GM21367 (cell line): ENCODE results near the gene ZBTB47.

Experiments
- ATAC-seq: cut with Tn5 transposase; IDR thresholded peaks from one replicate; pipeline ENCODE4 v1.9.1; 2021; ENCODE audit not compliant: unreplicated experiment

Gene ZBTB47

DNA sequence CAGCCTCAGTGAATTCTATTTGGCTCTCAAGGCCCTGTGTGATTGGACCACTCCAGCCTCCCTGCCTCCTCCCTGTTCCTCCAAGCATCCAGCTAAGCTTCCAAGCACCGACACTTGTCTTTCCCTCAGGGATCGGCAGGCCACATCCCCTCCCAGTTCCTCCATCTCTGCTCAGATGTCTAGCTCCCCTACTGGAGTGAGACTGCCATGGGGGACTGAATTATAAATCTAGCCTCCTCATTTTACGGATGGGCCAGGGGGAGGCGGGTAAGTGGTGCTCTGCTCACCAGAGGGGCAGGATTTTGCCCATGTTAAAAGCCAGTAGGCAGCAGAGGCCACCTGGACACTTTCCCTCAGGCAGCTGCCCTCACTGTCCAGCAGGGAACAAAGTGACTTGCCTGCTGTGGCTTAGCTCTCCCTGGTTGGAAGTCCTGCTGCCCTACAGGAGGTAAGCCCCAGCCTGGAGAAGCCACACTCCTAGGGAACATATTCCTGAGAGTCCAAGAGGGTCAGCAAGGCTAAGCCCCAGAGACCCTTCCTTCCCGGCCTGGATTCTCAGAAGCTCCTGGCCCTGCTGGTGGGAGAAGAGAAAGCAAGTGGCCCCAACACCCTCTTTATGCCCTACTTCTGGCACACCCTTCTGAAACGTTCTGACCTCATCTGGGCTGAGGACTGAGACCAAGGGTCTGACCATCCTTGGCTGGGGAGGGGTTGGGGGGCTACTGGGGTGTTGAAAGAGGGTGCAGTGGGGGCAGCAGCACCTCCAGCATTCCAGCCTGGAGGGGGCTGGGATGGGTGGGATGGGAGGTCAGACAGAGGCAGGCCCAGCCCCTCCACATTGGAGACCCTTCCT is 58.2 kb downstream of the ZBTB47 start:
- ATAC-seq: no peak

- ATAC-seq: no peak
Measured at GRCh38 chr3:42712344-42712648, 58.8 kb downstream of the ZBTB47 start.

DNA sequence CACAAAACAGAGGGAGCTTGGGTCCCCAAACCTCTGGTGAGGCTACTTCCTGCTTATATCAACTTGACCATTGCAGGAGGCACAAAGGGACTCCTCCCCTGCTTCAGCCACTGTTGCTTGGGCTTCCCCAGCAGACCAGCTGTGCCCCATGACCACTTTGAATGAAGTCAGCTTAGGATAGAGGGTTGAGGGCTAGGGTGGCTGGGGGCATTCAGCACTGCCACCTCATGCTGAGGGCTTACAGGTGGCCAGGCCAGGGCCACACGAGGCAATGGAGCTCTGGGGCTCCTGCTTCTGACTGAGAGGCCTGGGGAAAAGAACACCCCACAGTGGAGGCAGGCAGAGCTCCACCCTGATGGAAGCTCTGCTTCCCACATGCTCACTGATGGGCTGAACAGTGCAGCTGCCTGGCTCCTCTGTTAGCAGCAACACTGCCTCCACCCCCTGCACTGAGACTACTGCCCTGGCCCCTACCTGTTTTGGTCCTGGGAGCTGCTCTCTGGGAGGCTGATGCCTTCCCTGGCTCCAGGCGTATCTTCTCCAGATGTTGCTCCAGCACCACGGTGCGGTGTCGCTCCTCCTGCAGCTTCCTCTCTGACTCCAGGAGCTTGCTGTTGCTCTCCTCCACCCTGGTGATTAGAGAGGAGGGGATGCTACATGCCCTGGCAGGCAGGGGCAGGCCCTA is 59.3 kb downstream of the ZBTB47 start:
- ATAC-seq: no peak

DNA sequence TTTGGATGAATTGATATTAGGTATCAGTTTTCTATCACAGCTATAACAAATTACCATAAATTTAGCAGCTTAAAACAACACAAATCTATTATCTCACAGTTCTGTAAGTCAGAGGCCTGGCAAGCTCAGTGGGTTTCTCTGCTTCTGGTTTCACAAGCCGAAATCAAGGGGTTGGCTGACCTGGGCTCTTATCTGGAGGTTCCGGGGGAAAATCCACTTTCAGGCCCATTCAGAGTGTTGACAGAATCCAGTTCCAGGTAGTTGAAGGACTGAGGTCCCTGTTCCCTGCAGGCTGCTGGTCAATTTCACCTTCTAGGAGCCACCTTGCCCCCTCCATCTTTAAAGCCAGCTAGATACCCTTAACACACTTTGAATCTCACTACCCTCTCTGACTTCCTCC is 60.2 kb downstream of the ZBTB47 start:
- ATAC-seq: no peak

GRCh38 chr3:42714171-42714852 is 60.8 kb downstream of the ZBTB47 start:
- no peak for ATAC-seq
